NT2/D1 (cell line): ENCODE results near the gene ELP4.

Experiments
- YY1 ChIP-seq: IDR thresholded peaks from 2 replicates; pipeline ENCODE4 v1.6.1; 2011; ENCODE audit not compliant: insufficient read length, insufficient read depth
- ZNF274 ChIP-seq: IDR thresholded peaks from 2 replicates; pipeline ENCODE4 v1.6.1; 2011; ENCODE audit warnings: mild to moderate bottlenecking, low read depth, low read length

GRCh38 chr11:31628111-31628510 lies 118.5 kb downstream of the ELP4 start:
- TF ChIP-seq ZNF274 = no peak
- TF ChIP-seq YY1 = no peak
